Stimulated activated CD8-positive, alpha-beta memory T cell treated with anti-CD3 and anti-CD28 coated beads, Interleukin-7, amount 100 ng/mL, for 24 hours (primary cell): ENCODE data around the gene PAAF1.
A peak's percentile ranks its signal among the peaks of the same experiment; 100 is the strongest.
"Not testable (repeated sequence)": the region's sequence is repeated elsewhere in the genome, so short reads cannot be mapped to it uniquely, and the experiment has no call there.

Experiments
- DNase-seq: peaks from one replicate; pipeline ENCODE4 v3.0.0-alpha.2; 2020; ENCODE audit warnings: low read depth

PAAF1 gene, protein sequence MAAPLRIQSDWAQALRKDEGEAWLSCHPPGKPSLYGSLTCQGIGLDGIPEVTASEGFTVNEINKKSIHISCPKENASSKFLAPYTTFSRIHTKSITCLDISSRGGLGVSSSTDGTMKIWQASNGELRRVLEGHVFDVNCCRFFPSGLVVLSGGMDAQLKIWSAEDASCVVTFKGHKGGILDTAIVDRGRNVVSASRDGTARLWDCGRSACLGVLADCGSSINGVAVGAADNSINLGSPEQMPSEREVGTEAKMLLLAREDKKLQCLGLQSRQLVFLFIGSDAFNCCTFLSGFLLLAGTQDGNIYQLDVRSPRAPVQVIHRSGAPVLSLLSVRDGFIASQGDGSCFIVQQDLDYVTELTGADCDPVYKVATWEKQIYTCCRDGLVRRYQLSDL

DNA sequence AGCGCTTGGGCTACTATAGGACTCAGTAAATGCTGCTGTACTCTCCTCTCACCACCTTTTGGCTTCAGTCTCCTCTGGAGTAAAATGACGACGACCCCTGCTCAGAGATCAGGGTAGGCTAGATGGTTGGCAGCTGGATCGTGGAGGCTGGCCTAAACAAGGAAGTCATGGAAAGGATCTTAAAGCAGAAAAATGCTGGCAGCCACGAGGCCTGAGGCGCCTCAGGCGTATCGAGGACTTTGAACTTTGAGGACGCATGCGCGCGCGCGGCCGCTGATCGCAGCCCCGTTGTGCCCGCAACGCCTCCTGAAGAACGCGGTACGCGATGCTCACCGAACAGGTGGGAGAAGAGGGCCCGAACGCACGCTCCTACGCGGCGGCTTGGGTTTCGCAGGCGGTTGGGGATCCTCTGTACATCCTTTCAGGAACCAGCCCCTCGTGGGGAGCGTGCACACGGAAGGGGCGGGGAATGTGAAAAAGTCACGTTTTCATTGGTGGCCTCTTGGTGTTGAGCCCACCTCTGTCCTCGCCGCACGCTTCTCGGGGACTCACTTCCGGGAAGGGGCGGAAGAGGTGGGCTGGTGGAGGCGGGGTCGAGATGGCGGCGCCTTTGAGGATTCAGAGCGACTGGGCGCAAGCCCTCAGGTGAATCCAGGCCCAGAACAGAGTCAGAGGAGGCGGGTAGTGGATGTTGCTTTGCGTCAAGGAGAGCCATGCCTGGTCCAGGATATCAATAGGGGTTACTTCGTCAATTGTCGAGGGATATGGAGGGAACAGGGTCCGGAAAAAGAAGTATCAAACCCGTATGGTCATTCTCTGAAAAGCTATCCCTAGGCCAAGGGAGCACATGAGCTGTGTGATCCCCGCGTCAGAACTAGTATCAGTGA, at the start of gene PAAF1, which contains the start of gene COA4:
PAAF1 (plus strand) TSS at position 576 of the 887 bp plus-strand sequence; CDS start at position 599, 23 bp downstream.
COA4 (minus strand) TSS at position 423 of the 887 bp plus-strand sequence. CDS start 3,468 bp downstream, outside the sequence.
- peak; percentile 88 for DNase-seq

DNA sequence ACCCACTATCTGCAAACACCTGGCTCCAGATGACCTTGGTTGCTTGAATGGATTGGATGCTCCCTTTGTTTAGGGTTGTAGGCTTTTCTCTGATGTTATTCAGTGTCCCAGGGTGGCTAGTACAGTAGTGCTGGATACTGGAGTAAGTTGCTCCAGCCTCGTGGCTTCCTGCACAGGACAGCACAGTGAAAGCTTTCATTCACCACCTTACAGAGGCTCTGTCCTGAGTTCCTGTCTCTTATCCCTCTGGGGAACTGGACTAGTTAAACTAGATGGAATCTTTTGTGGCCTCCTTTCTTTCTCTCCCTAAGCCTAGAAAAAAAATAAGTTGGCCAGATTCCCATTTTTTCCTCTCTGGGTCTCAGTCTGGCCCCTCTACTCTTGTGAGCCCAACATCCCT, 46.5 kb upstream of the PAAF1 start:
- DNase-seq: no peak

DNA sequence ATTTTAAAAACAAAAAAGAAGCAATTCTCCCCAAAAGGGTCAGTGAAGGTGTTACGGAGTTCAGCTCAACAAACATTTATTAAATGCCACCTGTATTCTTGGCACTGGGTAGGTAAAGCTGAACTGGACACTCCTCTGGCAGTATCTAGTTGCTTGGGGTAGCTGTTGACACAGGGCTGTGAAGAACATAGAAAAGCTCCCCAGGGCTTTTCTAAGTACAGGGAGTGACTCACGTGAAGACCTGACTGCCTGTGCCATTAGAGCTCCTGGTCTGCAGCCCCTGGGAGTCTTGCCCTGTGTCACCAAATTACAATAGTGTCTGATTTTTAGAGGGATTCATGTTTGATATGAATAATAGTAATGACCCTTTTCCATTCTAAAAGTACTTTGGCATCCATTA, 43.7 kb upstream of the PAAF1 start:
- DNase-seq: no peak

DNA sequence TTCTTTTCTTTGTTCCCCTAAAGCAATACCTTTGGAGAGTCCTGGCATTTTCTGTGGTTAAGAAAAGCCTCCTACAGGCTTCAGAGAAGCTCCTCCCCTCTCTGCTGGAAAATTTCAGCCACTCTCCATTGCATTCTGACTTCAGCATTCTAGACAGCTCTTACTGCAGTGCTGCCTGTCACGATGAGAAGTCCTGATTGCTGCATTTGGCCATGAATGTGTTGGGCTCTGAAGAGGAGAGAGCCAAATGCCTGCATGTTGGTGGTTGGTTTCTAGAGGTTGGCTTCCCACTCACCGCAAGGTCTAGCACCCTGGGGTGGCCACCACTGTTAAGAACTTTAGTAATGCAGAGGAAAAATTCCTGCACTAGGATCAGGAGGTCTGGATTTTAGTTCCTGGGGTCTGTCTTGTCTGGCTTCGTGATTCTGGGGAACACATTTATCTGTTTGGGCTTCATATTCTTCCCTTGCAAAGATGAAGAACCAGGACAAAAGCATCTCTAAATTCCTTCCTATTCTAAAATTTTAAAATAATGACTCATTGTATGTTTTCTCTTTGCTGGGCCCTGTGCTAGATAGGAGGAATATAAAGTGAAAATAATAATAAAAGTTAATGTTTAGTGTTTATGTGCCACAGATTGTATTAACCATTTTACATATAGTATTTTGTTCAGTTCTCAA, 38.2 kb upstream of the PAAF1 start:
- no peak for DNase-seq

DNA sequence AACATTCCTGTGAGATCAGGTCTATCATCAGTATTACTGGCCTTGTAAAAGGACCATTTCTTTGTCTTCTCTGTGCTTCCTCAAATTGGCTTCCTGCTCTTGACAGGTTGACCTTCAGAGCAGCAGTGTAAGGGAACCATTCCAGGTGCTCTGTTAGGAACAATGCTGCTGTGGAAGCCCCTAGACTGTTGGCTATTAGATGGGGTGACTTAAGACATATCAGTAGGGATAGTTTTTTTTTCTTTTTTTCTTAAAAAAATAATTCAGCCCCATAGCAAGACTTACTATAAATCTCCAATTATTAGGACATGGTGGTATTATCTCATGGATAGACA, 37.7 kb upstream of the PAAF1 start:
- DNase-seq: no peak

DNA sequence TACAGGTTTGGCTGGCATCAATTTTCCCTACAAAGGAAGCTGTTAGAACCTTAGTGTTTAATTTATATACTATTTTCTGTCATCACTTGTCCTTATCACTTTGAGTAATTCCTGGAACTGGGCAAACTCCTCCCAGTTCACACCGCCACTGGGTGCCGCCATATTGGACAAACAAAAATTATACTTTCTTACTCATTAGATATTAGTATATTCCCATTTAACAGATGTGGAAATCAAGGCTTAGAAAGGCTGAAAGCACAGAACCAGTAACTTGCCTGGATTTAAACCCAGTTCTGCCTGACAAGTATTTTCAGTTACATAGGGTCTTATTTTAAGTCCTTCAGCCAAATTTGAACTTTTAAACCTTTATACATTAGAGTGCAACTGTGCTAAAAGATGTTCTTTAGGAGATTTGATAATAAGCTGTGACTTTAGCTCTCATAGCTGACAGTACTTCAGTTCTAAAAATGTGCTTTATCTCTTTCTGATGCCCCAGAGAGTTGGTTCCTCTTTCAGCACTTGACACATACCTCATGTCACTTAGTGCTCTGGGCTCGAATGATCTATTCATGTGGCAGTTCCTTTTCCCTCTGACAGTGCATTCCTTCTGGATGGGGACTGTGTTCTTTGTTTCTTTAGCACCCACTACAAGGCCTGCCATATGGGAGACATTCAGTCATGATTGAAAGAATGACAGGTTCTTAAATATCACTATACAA, 25.6 kb upstream of the PAAF1 start:
- no peak for DNase-seq

DNA sequence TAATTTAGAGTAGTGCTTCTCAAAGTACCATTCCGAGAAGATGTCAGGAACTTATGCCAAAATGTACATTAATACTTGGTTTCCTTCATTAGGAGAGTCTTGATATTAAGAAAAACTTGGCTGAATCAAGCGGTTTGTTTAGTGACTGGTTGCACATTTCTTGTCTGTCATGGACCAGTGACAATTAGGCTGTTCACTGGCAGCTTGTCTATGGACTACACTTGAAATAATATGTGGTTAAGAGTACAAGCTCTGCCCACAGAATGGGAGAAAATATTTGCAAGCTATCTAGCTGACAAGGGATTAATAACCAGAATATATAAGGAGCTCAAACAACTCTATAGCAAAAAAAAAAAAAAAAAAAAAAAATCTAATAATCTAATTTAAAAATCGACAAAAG, 24.8 kb upstream of the PAAF1 start:
- no peak for DNase-seq

DNA sequence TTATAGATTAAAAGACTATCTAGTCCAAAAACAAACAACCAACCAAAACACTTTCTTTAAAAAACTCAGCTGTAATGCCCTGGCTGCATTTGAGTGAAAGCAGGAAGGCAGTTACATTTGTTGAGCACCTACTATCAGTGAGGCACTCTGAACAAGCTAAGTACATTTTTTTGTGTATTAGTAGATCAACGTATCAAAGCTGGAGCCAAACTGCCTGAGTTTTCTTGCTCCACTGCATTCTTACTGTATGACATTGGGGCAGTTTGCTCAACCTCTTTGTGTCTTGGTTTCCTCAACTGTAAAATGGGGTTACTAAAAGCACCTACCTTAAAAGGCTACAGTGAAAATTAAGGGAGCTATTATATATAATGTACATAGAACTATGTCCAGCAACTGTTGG, 22.1 kb upstream of the PAAF1 start:
- no peak for DNase-seq

DNA sequence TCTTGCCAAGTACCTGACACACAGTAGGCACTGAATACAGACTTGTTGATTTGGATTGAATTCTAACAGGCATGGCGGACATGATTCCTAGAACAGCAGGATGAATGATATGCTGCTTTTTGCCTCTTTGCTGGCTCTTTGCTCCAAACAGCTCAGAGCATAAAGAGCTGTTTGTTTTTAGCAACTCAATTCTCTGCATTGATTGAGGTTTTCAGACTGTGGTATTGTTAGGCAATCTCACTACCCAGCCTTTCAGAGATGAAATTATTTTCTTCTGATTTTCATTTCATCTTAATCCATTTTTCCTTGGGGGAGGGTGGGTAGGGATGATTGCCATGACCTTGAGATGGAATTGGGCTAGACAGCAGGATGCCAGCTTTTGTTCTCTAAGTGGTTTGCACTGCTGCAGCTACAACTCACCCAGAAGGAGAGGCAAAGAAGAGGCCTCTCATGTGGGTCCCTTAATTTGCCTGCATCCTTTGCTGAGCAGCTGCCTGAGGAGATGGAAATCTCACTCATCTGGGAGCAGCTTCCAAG, 20.7 kb upstream of the PAAF1 start:
- no peak for DNase-seq

DNA sequence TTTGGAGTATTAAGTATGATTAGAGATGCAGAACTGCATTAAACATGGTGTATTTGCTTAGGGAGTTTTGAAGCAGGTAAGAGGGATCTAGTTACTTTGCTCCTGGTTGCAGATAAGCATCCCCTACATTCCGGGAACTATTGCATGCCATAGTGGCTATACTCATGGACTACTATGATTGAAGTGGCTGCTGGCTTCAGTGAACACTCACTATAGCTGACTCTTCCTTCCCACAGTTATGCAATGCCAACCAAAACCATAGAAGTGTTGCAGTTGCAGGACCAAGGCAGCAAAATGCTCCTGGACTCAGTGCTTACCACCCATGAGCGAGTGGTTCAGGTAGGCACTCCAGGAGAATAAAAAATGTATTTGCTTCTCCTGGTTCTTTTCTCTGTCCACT, 17.1 kb upstream of the PAAF1 start:
- DNase-seq: no peak

DNA sequence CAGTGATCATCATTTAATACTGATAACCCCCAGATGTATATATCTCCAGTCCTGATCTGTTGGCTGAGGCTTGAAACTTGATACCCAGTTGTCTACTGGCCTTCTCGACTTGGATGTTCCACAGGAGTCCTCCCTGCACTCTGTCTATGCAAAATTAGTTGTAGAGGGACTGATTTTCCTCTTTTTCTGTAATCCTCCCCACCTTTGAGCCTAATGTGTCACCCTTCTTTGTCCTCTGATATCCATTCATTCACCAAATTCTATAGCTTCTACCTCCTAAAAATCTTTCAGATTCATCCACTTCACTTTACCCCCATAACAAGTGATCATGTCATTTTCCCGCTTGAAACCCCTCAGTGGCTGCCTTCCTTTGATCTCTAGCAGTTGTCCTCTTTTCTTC, 16.6 kb upstream of the PAAF1 start:
- DNase-seq: no peak

DNA sequence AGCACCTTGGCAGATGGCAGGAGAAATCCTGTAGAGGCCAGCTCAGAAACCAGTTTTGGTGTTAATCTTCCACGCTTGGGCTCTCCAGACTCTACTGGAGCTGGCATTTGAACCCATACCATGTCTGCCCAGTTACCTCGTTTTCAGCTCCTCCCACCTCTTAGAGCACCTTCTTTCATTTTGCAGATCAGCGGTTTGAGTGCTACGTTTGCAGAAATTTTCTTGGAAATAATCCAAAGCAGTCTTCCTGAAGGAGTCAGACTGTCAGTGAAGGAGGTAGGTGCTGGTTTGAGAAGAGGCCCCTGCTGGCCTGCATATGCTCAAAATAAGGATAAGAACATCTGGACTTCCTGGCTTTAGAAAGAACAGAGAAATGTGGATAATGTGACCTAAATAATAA, 13.8 kb upstream of the PAAF1 start:
- DNase-seq: no peak

DNA sequence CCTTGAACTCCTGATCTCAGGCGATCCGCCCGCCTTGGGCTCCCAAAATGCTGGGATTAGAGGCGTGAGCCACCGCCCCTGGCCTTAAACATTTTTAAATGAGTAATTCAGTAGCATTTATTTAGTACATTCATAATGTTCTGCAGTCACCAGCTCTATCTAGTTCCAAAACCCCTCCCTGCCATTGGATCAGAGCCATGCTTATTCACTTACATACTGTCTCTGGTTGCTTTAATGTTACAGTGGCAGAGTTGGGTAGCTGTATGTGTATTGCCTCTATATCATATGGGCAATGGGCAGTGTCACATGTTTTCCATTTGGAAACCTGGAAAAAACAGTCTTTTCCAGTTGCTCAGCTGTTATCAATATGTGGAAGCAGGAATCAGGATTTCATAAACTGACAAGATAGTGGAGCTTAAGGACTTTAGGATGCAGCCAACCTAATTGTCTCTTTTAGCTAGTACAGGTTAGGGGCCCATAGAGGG, 10.7 kb upstream of the PAAF1 start:
- no peak for DNase-seq

DNA sequence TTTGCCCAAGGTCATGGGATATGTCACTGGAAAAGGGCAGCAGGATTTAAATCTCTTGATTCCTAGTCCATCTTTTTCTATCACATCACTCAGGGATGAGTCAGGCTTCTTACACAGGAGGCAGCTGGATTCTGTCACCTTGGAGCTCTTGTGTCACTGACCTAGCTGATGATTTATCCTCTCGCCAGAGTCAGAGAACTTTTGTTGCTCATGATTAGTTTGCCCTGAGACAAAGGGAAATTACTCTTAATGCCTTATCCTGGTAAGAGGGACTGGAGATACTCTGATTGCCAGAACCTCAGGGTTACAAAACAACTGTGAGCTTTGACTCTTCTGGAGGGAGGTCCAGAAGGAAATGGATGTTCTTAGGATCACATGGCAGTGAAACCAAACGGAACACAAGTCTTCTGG, 10.2 kb upstream of the PAAF1 start:
- DNase-seq: no peak

DNA sequence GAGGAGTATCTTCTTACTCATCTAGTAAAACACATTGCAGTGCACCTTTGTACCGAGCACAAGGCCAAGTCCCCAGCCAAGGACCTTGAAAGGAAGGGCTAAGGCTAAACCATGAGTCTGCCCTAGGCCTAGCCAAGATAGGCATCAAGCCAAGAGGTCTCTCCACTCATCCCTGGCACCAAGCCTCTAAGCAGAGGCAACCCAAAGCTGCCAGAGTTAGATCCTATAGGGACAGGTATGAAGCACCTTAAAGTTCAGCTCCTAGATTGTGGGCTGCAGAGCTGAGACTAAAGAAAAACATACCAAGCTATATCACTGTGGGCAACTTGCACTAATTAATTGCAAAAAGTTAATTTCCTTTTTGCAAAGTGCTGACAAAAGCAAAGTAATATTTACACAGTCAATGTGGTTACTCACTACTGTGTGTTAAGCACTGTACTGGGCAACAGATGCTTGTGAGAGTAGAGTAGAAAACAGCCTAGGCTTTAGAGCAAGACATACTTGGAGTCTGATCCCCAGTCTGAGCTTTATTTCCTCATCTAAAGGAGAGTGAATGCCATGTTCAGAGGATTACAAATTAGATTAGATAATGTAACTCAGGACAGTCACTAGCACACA, 7.4 kb upstream of the PAAF1 start:
- no peak for DNase-seq

DNA sequence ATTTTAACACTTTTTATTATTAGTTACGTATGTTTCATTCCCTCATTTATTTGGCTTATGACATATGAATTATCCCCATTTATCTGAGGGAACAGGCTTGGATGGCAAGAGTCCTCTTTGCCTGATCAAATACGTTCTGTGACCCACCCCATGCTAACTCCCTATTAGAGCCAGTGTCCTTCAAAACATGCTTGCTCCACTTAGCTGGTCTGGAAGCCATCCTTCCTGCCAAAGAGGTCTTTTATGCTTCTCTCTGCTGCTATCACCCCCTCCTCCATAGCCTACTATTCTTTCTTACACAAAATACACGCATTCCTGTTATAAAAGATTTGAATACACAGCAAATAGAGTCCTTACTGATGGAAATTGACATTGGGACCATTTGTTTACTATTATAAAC, 6.5 kb upstream of the PAAF1 start:
- no peak for DNase-seq

DNA sequence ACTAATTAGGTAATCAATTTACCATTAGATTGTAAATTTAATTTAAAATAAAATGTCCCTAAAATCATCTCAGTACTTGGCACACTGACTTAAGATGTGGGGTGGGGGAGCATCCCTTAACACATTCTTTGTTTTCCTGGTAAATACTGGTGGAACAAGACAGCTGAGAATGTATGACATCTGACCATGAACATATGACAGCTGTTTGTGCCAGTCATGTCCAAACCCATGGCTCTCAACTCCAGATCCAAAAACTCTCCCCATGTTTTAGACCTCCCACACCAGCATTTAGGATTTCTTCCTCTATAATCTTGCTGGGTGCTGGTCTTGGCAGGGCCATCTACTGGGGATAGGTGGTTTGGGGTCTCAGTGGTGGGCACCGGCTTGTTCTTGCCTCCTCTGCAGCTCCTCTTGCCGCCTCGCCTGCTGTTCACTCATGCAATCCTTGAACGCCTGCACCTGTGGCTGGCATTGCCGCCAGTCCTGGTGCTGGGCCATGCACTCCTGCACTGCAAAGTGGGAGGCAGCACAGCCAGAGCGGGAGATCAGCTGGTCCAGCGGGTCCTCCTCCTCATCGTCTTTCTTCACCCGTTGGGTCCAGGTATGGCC, 3.9 kb upstream of the PAAF1 start:
- no peak for DNase-seq

DNA sequence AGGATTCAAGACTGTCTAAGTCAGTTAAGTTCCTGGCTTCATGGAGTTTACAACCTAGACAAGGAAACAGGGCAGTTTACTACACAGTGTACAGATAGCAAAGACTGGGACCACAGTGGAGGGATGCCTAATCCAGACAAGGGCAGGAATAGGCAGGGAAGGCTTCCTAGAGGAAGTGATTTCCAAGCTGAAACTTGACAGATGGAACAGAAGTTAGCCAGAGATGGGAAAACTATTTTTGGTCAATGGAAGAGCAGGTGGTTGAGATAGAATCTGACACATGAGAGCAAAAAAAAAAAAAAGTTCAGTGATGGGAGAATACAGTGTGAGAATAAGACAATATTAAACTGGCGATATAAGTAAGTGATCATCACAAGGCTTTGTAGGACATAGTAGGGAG, 1.4 kb upstream of the PAAF1 start:
- DNase-seq: no peak

DNA sequence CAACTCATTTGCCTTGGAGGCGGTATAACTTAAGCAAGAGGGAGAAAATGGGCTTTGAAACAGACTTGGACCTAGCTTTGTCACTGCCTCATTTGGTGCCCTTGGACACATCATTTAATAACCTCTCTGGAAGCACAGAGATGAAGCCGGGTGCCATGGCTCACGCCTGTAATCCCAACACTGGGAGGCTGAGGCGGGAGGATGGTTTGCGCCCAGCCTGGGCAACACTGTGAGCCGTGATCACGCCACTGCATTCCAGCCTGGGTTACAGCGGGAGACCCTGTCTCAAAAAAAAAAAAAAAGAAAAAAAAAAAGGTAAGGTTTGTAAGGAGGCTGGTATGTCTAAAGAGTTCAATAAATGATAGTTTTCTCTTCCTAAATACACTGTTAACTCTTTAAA, 959 bp upstream of the PAAF1 start:
- DNase-seq: no peak

DNA sequence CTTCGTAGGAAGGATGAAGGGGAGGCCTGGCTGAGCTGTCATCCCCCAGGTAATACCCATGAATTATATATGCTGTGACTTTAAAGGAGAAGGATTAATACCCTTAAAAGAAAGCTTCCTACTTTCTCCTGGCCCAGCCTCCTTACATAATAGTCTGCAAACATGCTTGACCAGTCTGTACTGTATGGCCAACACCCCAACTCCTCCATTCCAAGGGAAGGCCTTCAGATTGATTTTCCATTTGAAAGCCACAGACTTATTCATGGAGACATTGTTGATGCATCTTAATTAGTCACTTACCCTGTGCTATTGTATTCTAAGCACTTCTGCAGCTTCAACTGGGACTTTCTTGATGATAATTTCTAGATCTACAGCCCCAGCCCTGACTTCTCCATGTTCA, 2.0 kb downstream of the PAAF1 start:
- no peak for DNase-seq

DNA sequence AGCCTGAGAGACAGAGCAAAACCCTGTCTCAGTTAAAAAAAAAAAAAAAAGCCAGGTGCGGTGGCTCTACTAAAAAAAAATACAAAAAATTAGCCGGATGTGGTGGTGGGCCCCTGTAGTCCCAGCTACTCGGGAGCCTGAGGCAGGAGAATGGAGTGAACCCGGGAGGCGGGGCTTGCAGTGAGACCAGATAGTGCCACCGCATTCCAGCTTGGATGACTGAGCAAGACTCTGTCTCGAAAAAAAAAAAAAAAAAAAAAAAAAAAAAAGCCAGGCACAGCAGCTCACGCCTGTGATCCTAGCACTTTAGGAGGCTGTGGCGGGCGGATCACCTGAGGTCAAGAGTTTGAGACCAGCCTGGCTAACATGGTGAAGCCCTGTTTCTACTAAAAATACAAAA, 3.6 kb downstream of the PAAF1 start:
- DNase-seq: not testable (repeated sequence)
